KMS-11 (cell line): ENCODE results near the gene PFKL.

ENCODE experiments used
- H2AFZ ChIP-seq: fragments of 200-600 bp; sonication (generic); 2 replicates; pipeline ENCODE4 v1.6.1; 2016; ENCODE audit warnings: antibody characterized with exemption, mixed run types, low read depth
- H3K27ac ChIP-seq: fragments of 200-600 bp; sonication (generic); 2 replicates; pipeline ENCODE4 v1.6.1; 2016; ENCODE audit warnings: mild to moderate bottlenecking, mixed run types
- H3K27me3 ChIP-seq: fragments of 200-600 bp; sonication (generic); 2 replicates; pipeline ENCODE4 v1.6.1; 2017; ENCODE audit warnings: mild to moderate bottlenecking, low read depth, mixed run types, moderate library complexity; ENCODE audit not compliant: insufficient read depth
- H3K36me3 ChIP-seq: fragments of 200-600 bp; sonication (generic); 2 replicates; pipeline ENCODE4 v1.6.1; 2017; ENCODE audit warnings: mild to moderate bottlenecking, mixed run types; ENCODE audit not compliant: insufficient read depth
- H3K4me1 ChIP-seq: fragments of 200-600 bp; sonication (generic); 2 replicates; pipeline ENCODE4 v1.6.1; 2016; ENCODE audit warnings: mild to moderate bottlenecking, low read depth, mixed run types; ENCODE audit not compliant: poor library complexity, severe bottlenecking
- H3K4me2 ChIP-seq: fragments of 200-600 bp; sonication (generic); 2 replicates; pipeline ENCODE4 v1.7.0; 2016; ENCODE audit warnings: mild to moderate bottlenecking, mixed run types
- H3K4me3 ChIP-seq: fragments of 200-600 bp; sonication (generic); IDR thresholded peaks from 2 replicates; pipeline ENCODE4 v1.6.1; 2017; ENCODE audit warnings: low read depth, low read length, mixed read lengths; ENCODE audit not compliant: insufficient read depth
- H3K79me2 ChIP-seq: fragments of 200-600 bp; sonication (generic); 2 replicates; pipeline ENCODE4 v1.6.1; 2016; ENCODE audit warnings: low read depth, mixed run types; ENCODE audit not compliant: insufficient read depth
- H3K9ac ChIP-seq: fragments of 200-600 bp; sonication (generic); 2 replicates; pipeline ENCODE4 v1.6.1; 2016; ENCODE audit warnings: mild to moderate bottlenecking, mixed run types
- H4K20me1 ChIP-seq: fragments of 200-600 bp; sonication (generic); 2 replicates; pipeline ENCODE4 v1.6.1; 2016; ENCODE audit warnings: mild to moderate bottlenecking, mixed run types; ENCODE audit not compliant: insufficient read depth
- CTCF ChIP-seq: fragments of 200-600 bp; sonication (generic); conservative IDR thresholded peaks from 2 replicates; pipeline ENCODE4 v1.6.1; 2017; ENCODE audit warnings: low read depth, mild to moderate bottlenecking, antibody characterized with exemption, low read length, moderate library complexity, mixed read lengths

Gene PFKL

DNA sequence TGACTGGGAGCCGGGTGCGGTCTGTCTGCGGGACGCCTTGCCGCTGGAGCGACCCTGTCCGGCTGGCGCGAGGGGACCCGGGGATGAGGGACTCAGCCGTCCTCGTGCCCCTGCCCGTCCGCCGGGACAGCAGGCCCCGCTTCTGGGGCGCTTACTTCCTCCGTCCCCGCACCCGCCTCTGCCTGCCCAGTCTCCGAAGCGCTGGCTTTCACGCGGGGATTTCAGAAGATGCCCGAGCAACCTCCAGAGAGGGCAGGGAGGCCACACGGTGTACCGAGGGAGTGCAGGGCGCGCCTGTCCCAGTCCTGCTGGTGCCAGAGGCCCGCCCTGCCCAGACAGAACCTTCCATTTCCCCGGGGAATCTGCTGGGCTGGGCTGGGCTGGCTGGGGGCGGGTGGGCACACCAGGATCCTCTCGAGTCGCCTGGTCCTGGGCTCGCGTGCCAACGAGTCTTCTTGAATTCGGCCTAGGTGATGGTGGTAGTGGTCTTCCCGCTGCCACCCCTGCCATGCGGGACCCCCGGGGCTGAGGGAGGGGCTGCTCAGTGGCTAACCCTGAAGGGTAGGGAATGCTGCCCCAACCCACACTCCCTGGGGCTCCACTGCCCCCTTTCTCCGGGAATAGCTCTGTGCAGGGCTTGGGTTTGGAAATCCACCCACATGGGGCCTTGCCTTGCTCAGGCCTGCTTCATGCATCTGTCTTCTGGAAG, 51.1 kb downstream of the PFKL start:
- no peak overlapping the region for H3K4me2 ChIP-seq
- no peak overlapping the region for H3K4me3 ChIP-seq
- no peaks in the 10 kb centered on the region for H4K20me1 ChIP-seq
- H3K9ac ChIP-seq: no peak overlapping the region
- no peak for TF ChIP-seq CTCF
- H3K4me1 ChIP-seq: no peaks in the 10 kb centered on the region
- H3K27me3 ChIP-seq: peaks cover 74% of the 10 kb centered on the region
- H3K27ac ChIP-seq: no peak overlapping the region
- H3K79me2 ChIP-seq: no peaks in the 10 kb centered on the region
- no peak overlapping the region for H2AFZ ChIP-seq
- no peaks in the 10 kb centered on the region for H3K36me3 ChIP-seq

- Histone ChIP-seq H3K9ac (no peak overlapping the region), H3K36me3 (no peaks in the 10 kb centered on the region), H3K4me3 (no peak overlapping the region), H2AFZ (no peak overlapping the region), H3K27me3 (peaks cover 74% of the 10 kb centered on the region), H4K20me1 (no peaks in the 10 kb centered on the region), H3K27ac (no peak overlapping the region), H3K4me1 (no peaks in the 10 kb centered on the region), H3K79me2 (no peaks in the 10 kb centered on the region), H3K4me2 (no peak overlapping the region)
- no peak for TF ChIP-seq CTCF
These were observed 51.8 kb downstream of the PFKL start for GRCh38 chr21:44351535-44352252.

- no peak overlapping the region for H2AFZ ChIP-seq
- H3K9ac ChIP-seq: no peak overlapping the region
- TF ChIP-seq CTCF: no peak
- H3K27ac ChIP-seq: no peak overlapping the region
- H3K27me3 ChIP-seq: peaks cover 76% of the 10 kb centered on the region
- no peak overlapping the region for H3K4me2 ChIP-seq
- no peaks in the 10 kb centered on the region for H4K20me1 ChIP-seq
- no peaks in the 10 kb centered on the region for H3K79me2 ChIP-seq
- H3K4me1 ChIP-seq: no peaks in the 10 kb centered on the region
- no peaks in the 10 kb centered on the region for H3K36me3 ChIP-seq
- H3K4me3 ChIP-seq: no peak overlapping the region
These were observed 52.5 kb downstream of the PFKL start for GRCh38 chr21:44352253-44352860.

- Histone ChIP-seq H3K27ac (no peak within 1 kb of the TSS), H3K4me3 (no peak within 1 kb of the TSS), H3K9ac (no peak within 1 kb of the TSS)
These were observed 53.5 kb downstream of the PFKL start, which contains the start of gene TRPM2 for GRCh38 chr21:44353191-44353970. TSS of gene TRPM2 (plus strand) at chr21:44353621. CDS start at chr21:44353701, 80 bp downstream.

More at GRCh38 chr21:44353191-44353970, 53.5 kb downstream of the PFKL start, which contains the start of gene TRPM2:
- H2AFZ ChIP-seq: no peak within 1 kb of the TSS
- H3K27me3 ChIP-seq: peaks cover 76% of the 10 kb centered on the region
- TF ChIP-seq CTCF: no peak
- H3K4me2 ChIP-seq: no peak within 1 kb of the TSS
- H3K79me2 ChIP-seq: no peaks in the 10 kb centered on the region
- H3K4me1 ChIP-seq: no peaks in the 10 kb centered on the region
- H4K20me1 ChIP-seq: no peaks in the 10 kb centered on the region
- no peaks in the 10 kb centered on the region for H3K36me3 ChIP-seq
